Measurements from ENCODE around the gene CNTN5. TPM values are rescaled to one million over a fixed set of nuclear protein-coding genes. Genes with fewer than 3 reads are reported as not detected.

Gene CNTN5
- total and polyA plus RNA-seq, 10 of the 15 experiments (the other 5 are each of a cell fraction or from before 2014, with no cell fraction given) = 0.01 TPM; not detected in 9

GRCh38 chr11:99632969-99633368, 612.2 kb downstream of the CNTN5 start:
- Histone ChIP-seq H3K4me2 (ENCODE audit: control insufficient read depth, insufficient read depth) (no peak overlapping the region), H3K36me3 (ENCODE audit: control insufficient read depth in 2 of 2, insufficient read depth in 2 of 2, low read length in 1 of 2) (no peaks in the 10 kb centered on the region), H3K4me1 (ENCODE audit: control insufficient read depth, insufficient read depth, low read length) (no peaks in the 10 kb centered on the region), H3K9me3 (replicated peaks; ENCODE audit: control insufficient read depth, insufficient read depth, low read length) (no peaks in the 10 kb centered on the region), H4K20me1 (ENCODE audit: control insufficient read depth, insufficient read depth) (no peaks in the 10 kb centered on the region), H3K9ac (ENCODE audit: control insufficient read depth, insufficient read depth, low read length) (no peak overlapping the region), H3K4me3 (no peak overlapping the region), H3K79me2 (ENCODE audit: control insufficient read depth, insufficient read depth, low read length) (no peaks in the 10 kb centered on the region), H3K27me3 (replicated peaks in 1 of 2; ENCODE audit: control insufficient read depth in 2 of 2, insufficient read depth in 2 of 2, low read length in 1 of 2) (no peaks in the 10 kb centered on the region), H3K27ac (ENCODE audit: control insufficient read depth, insufficient read depth) (no peak overlapping the region), H2AFZ (ENCODE audit: control insufficient read depth, low read depth, low read length) (no peak overlapping the region)
- BruUV-seq (replicated peaks) = no TSS peak
- FAIRE-seq (no peak), DNase-seq (ENCODE audit: low read depth, low spot score) (no peak), ATAC-seq (no peak)
- ChIA-PET CTCF (interaction anchor here (0.7 to 2.1 kb wide), 2 partner anchors 54 to 349 kb away, joined by 3 to 5 read pairs; no protein-coding TSS in a partner anchor), RAD21 (ENCODE audit: unreplicated experiment) (interaction anchor here (1.0 kb wide), 1 partner anchor 96 kb away, joined by 3 read pairs; no protein-coding TSS in a partner anchor), SMC1A (ENCODE audit: uncharacterized antibody, unreplicated experiment) (interaction anchor here (0.9 to 1.6 kb wide), 2 partner anchors 13 to 47 kb away, joined by 3 to 6 read pairs; no protein-coding TSS in a partner anchor), POLR2A (no interaction called here)
- TF ChIP-seq BACH1 (IDR thresholded peaks at IDR 0.05; ENCODE audit: borderline replicate concordance) (no peak), HDAC2 (IDR thresholded peaks at IDR 0.05) (no peak), HDGF (IDR thresholded peaks at IDR 0.05) (no peak), ZNF274 (IDR thresholded peaks at IDR 0.05; ENCODE audit: insufficient read depth, insufficient read length) (no peak), SMAD1 (IDR thresholded peaks at IDR 0.05; ENCODE audit: low read depth, partially characterized antibody) (no peak), EGR1 (IDR thresholded peaks at IDR 0.05; ENCODE audit: borderline replicate concordance in 1 of 2, low read depth in 2 of 2, low read length in 2 of 2) (no peak), HDAC6 (IDR thresholded peaks at IDR 0.05; ENCODE audit: unreplicated experiment) (no peak), NR2F1 (conservative IDR thresholded peaks at IDR 0.05) (no peak), FOXM1 (IDR thresholded peaks at IDR 0.05; ENCODE audit: low read depth, low read length) (no peak), RELA (IDR thresholded peaks at IDR 0.05; ENCODE audit: borderline replicate concordance, partially characterized antibody) (no peak), SUZ12 (IDR thresholded peaks at IDR 0.05; ENCODE audit: unreplicated experiment) (no peak), SRF (IDR thresholded peaks at IDR 0.05; ENCODE audit: low read depth in 2 of 2, low read length in 2 of 2) (no peak)
- intact Hi-C loops (cut with micrococcal nuclease; ENCODE audit: unreplicated experiment) = no loop called here
- WGBS (ENCODE audit: insufficient coverage, insufficient replicate concordance, low lambda C conversion rate, missing lambda C conversion rate) = 42% methylated on average over 2 of the region's 2 CpGs
- in situ Hi-C loops (cut with MboI) = no loop called here
